Thymus (tissue), 11 donors: Measurements from ENCODE around the gene FMO1. TPM values are rescaled to one million over a fixed set of nuclear protein-coding genes. Genes with fewer than 3 reads are reported as not detected.
"Not testable (repeated sequence)": the region's sequence is repeated elsewhere in the genome, so short reads cannot be mapped to it uniquely, and the experiment has no call there.

Source experiments
- DNase-seq, 9 donors: peaks; one replicate each; pipeline ENCODE4 v3.0.0-alpha.2; 2013; ENCODE audit warnings: low spot score in 9 of 9, low read depth in 6 of 9, missing footprints in 1 of 9
- H3K27ac ChIP-seq, 2 donors: one replicate each; pipeline ENCODE4 v1.5.1; 2013; ENCODE audit warnings: control low read depth in 1 of 2, low read depth in 1 of 2, low read length in 1 of 2, mild to moderate bottlenecking in 1 of 2, moderate library complexity in 1 of 2
- H3K27me3 ChIP-seq, 2 donors: one replicate each; pipeline ENCODE4 v1.5.1; 2013; ENCODE audit warnings: low read length in 1 of 2; ENCODE audit not compliant: control insufficient read depth in 2 of 2, insufficient read depth in 1 of 2
- H3K36me3 ChIP-seq, 2 donors: one replicate each; pipeline ENCODE4 v1.5.1; 2013; ENCODE audit warnings: low read length in 1 of 2, mild to moderate bottlenecking in 1 of 2, moderate library complexity in 1 of 2; ENCODE audit not compliant: control insufficient read depth in 2 of 2, insufficient read depth in 2 of 2
- H3K4me1 ChIP-seq, 2 donors: one replicate each; pipeline ENCODE4 v1.5.1; 2013; ENCODE audit warnings: low read length in 2 of 2; ENCODE audit not compliant: control insufficient read depth in 2 of 2, insufficient read depth in 2 of 2
- H3K4me3 ChIP-seq, 2 donors: one replicate each; pipeline ENCODE4 v1.5.1; 2013; ENCODE audit warnings: low read length in 2 of 2, control low read depth in 1 of 2, mild to moderate bottlenecking in 1 of 2
- H3K9me3 ChIP-seq, 2 donors: one replicate each; pipeline ENCODE4 v1.5.1; 2013; ENCODE audit warnings: low read length in 1 of 2, mild to moderate bottlenecking in 1 of 2; ENCODE audit not compliant: control insufficient read depth in 2 of 2, insufficient read depth in 1 of 2
- WGBS: extraction: QIAGEN DNeasy Blood & Tissue Kit; methylation state at CpG from one replicate; pipeline ENCODE4 v1.1.7; 2013; 5-methylcytosine and 5-hydroxymethylcytosine counted together
- polyA plus RNA-seq: library from polyadenylated mRNA; stranded (reverse); fragments of 200-250 nt; gene quantifications from one replicate; pipeline ENCODE4 v1.2.3, GENCODE V29; 2013
- total RNA-seq: library from RNA; stranded (reverse); fragments of 120-200 nt; gene quantifications from one replicate; pipeline ENCODE4 v1.2.4, GENCODE V29; 2013
- donor health status: healthy.

Gene FMO1
- total and polyA plus RNA-seq, 2 donors = 5.6 to 10.8 TPM

GRCh38 chr1:171286032-171286705 is 37.9 kb downstream of the FMO1 start:
- no peak for DNase-seq
- no peaks in the 10 kb centered on the region for H3K9me3 ChIP-seq
- 29% methylated on average over 4 of the region's 4 CpGs for WGBS
- H3K27ac ChIP-seq = peak overlapping the region in 1 of 2 donors; percentile 63
- H3K4me1 ChIP-seq = no peaks in the 10 kb centered on the region
- no peak overlapping the region for H3K4me3 ChIP-seq
- no peaks in the 10 kb centered on the region for H3K27me3 ChIP-seq
- H3K36me3 ChIP-seq = no peaks in the 10 kb centered on the region

DNA sequence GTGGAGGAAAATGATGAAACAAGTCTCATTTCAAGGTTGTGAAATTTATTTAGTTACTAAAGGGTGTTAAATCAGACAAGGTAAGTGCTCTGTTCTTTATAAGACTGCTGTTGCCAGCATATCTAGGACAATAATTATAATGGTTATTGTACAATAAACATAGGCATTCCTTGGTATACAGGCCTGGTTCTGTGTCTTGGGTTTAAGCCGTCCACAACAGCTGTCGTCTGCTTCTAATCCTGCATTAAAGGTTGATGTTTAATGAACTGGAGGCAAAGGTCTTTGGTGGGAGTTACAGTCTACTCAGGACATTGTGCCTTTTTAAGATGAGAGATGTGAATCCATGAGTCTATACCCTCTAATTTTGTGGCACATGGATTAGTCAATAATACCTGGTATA is 42.3 kb downstream of the FMO1 start:
- Histone ChIP-seq H3K27me3 (no peaks in the 10 kb centered on the region), H3K36me3 (no peaks in the 10 kb centered on the region), H3K9me3 (no peaks in the 10 kb centered on the region), H3K4me3 (no peak overlapping the region), H3K27ac (no peak overlapping the region), H3K4me1 (no peaks in the 10 kb centered on the region)
- no peak for DNase-seq
- WGBS = 96% methylated on average over 2 of the region's 2 CpGs

GRCh38 chr1:171292799-171293198 is 44.5 kb downstream of the FMO1 start:
- Histone ChIP-seq H3K27ac (no peak overlapping the region), H3K9me3 (peaks cover 0 to 1% of the 10 kb centered on the region in 2 donors), H3K27me3 (no peaks in the 10 kb centered on the region), H3K4me1 (no peaks in the 10 kb centered on the region), H3K36me3 (no peaks in the 10 kb centered on the region), H3K4me3 (no peak overlapping the region)
- WGBS = 71% methylated on average over 1 of the region's 1 CpG
- no peak for DNase-seq

DNA sequence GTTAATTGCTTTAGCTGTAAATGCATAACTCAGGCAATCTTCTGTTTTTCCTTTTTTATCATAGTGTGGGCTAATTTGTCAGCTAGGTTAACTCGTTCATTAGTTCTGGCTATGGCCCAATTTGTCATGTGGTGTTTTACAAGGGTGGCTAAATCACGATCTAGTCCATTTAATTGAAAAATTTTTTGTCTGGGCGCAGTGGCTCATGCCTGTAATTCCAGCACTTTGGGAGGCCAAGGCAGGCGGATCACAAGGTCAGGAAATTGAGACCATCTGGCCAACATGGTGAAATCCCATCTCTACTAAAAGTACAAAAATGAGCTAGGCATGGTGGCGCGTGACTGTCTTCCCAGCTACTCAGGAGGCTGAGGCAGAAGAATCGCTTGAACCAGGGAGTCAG is 47.1 kb downstream of the FMO1 start:
- peaks cover 1 to 11% of the 10 kb centered on the region in 2 donors for H3K9me3 ChIP-seq
- not testable (repeated sequence) for H3K36me3 ChIP-seq, H3K4me1 ChIP-seq, DNase-seq, H3K4me3 ChIP-seq, H3K27ac ChIP-seq, H3K27me3 ChIP-seq
- 95% methylated on average over 7 of the region's 7 CpGs for WGBS

GRCh38 chr1:171295821-171296220 is 47.5 kb downstream of the FMO1 start:
- Histone ChIP-seq H3K4me3 (no peak overlapping the region), H3K9me3 (peaks cover 1 to 11% of the 10 kb centered on the region in 2 donors), H3K27me3 (no peaks in the 10 kb centered on the region), H3K27ac (no peak overlapping the region), H3K4me1 (no peaks in the 10 kb centered on the region), H3K36me3 (no peaks in the 10 kb centered on the region)
- no peak for DNase-seq
- 95% methylated on average over 3 of the region's 3 CpGs for WGBS

- WGBS = 87% methylated on average over 2 of the region's 2 CpGs
- Histone ChIP-seq H3K27me3 (no peaks in the 10 kb centered on the region), H3K27ac (no peak overlapping the region), H3K4me3 (no peak overlapping the region), H3K9me3 (peaks cover 1 to 11% of the 10 kb centered on the region in 2 donors), H3K4me1 (no peaks in the 10 kb centered on the region), H3K36me3 (no peaks in the 10 kb centered on the region)
- no peak for DNase-seq
Measured at GRCh38 chr1:171296897-171297296, 48.6 kb downstream of the FMO1 start.

- 81% methylated on average over 4 of the region's 4 CpGs for WGBS
- Histone ChIP-seq H3K9me3 (peaks cover 1 to 11% of the 10 kb centered on the region in 2 donors), H3K36me3 (no peaks in the 10 kb centered on the region), H3K27ac (no peak overlapping the region), H3K4me3 (no peak overlapping the region), H3K4me1 (no peaks in the 10 kb centered on the region), H3K27me3 (no peaks in the 10 kb centered on the region)
- DNase-seq = no peak
Measured at GRCh38 chr1:171298696-171299095, 50.4 kb downstream of the FMO1 start.

- no peak overlapping the region for H3K27ac ChIP-seq
- no peak overlapping the region for H3K4me3 ChIP-seq
- H3K4me1 ChIP-seq = no peaks in the 10 kb centered on the region
- WGBS = 88% methylated on average over 2 of the region's 2 CpGs
- DNase-seq = no peak
- no peaks in the 10 kb centered on the region for H3K36me3 ChIP-seq
- no peaks in the 10 kb centered on the region for H3K27me3 ChIP-seq
- peaks cover 1 to 11% of the 10 kb centered on the region in 2 donors for H3K9me3 ChIP-seq
Measured at GRCh38 chr1:171299342-171299741, 51.0 kb downstream of the FMO1 start.

DNA sequence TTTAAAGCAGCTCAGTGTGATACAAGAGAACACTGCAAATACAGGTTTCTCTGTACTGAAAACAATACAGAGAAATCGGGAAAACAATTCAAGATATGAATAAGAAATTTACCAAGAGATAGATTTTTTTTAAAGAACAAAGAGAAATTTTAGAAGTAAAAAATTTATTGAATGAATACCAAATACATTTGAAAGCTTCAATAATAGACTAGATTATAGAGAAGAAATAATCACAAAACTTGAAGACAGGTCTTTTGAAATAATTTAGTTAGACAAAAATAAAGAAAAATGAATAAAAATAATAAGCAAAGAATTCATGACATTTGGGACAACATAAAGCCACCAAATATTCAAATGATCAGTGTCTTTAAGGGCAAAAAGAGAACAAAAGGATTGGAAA is 52.1 kb downstream of the FMO1 start:
- no peak for DNase-seq
- no peaks in the 10 kb centered on the region for H3K4me1 ChIP-seq
- no peaks in the 10 kb centered on the region for H3K36me3 ChIP-seq
- 98% methylated on average over 1 of the region's 1 CpG for WGBS
- no peak overlapping the region for H3K4me3 ChIP-seq
- no peak overlapping the region for H3K27ac ChIP-seq
- H3K9me3 ChIP-seq = peaks cover 1 to 11% of the 10 kb centered on the region in 2 donors
- no peaks in the 10 kb centered on the region for H3K27me3 ChIP-seq
